Activated CD4-positive, alpha-beta T cell treated with anti-CD3 and anti-CD28 coated beads, Interleukin-2, amount 50 U/mL, for 4 hours (primary cell): ENCODE results near the gene TPRA1.

Source experiments
- DNase-seq, 2 experiments: peaks; one replicate each; pipeline ENCODE4 v3.0.0-alpha.2; 2020

TPRA1 gene

DNA sequence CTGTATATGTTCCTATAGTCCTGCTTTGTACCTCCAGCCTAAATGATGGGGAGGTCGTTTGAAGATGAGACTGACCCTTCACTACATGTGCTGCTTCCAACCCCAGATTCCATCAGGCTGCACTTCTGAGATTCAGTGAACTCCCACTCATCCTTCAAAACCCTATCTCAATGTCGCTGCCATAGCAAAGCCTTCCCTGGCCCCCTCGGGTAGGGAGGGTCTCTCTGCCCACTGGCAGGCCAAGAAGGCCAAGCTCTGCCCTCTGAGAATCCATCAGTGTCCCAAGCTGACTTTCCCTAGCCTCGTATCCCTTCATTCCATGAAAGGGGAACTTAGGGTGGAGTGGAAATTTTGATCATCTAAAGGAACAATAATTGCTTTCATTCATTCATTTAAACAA lies 35.4 kb downstream of the TPRA1 start:
- no peak for DNase-seq

DNA sequence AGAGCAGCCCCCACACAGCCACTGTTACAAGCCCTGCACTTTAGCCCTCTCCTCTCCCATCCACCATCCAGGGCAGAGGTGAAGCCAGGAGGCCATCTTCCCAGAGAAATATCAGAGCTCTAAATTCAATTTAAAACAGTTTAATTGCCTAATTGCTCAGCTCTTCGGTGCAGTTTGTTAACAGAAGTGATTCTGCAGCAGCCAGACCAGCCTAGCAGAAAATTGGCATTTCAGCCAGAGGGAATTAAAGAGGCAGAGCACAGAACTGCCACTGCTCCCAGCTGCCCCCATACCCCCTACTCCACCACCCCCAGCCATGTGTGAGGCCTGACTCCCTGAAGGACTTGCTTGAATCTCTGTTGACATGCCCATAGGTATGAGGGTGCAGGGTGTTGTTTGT lies 38.5 kb downstream of the TPRA1 start:
- DNase-seq = no peak

DNA sequence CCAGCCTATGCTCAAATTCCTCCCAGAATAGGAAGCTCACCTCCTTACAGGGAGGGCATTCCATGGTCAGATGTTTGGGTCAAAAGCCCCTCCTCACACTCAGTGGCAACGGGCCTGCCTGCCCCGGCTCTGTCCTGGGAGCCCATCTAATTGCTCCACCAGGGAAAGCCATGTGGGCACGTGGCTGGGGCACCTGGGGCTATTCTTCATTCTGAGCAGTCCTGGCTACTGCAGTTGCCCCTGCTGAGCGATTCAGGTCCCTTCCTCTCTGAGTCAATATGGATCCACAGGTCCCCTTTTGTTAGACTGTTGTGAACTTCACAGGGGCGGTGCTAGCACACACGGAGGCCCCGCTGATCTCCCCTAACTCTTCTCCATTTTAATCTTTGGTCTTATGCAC lies 39.4 kb downstream of the TPRA1 start:
- DNase-seq = no peak

DNA sequence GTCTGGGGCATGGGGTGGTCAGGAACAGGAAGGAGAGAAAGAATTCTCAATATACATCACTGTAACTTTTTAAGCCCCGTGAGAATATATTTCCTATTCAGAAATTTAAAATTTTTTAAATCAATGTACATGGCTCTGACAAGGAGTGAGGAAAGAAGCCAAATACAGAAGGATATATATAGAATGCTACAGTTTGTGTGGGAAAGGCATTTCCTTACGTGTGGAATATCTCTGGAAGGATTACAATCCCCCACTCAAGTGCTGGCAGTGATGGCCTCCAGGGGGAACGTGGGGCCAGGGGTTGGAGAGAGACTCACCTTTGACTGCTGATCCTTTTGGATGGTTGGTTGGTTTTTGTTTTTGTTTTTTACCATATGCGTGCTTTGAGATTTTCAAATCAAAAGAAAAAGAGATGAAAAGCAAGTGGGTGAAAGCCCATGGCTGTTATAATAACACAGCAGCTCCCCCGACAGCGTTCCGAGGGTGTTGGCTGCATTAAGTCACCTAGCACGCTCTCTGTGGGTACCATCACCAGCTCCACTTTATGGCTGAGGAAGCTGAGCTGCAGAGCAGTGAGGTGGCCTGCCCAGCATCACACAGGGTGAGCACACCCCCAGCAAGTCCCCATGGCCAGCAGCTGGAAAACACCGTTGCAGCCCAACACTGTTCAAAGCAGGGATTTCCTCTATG lies 39.9 kb downstream of the TPRA1 start:
- no peak for DNase-seq

DNA sequence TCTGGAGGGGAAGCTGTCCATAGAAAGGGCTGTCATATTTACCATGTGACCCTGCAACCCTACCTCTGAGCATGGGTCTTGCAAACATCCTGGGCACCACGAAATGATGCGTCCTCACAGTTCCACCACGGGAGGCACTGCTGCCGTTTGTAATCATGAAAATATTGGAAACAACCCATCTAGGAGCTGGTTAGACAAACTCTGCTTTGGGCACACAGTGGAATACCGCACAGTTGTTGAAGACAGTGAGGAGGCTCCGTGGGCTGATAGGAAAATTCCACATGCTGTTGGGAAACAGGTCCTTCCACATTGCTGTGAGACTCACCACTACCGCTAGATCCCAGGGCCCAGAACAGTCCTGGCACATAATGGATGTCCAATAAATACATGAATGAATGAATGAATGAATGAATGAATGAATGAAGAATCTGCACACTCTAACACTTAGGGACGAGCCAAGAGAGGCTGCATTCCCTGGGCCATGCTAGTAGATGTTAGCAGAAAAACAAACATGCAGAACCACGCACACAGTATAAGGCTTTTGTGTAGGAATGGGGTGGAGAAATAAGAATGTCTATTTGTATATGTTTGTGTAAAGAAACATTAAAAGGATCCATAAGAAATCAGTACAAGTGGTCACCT lies 40.6 kb downstream of the TPRA1 start:
- no peak for DNase-seq

DNA sequence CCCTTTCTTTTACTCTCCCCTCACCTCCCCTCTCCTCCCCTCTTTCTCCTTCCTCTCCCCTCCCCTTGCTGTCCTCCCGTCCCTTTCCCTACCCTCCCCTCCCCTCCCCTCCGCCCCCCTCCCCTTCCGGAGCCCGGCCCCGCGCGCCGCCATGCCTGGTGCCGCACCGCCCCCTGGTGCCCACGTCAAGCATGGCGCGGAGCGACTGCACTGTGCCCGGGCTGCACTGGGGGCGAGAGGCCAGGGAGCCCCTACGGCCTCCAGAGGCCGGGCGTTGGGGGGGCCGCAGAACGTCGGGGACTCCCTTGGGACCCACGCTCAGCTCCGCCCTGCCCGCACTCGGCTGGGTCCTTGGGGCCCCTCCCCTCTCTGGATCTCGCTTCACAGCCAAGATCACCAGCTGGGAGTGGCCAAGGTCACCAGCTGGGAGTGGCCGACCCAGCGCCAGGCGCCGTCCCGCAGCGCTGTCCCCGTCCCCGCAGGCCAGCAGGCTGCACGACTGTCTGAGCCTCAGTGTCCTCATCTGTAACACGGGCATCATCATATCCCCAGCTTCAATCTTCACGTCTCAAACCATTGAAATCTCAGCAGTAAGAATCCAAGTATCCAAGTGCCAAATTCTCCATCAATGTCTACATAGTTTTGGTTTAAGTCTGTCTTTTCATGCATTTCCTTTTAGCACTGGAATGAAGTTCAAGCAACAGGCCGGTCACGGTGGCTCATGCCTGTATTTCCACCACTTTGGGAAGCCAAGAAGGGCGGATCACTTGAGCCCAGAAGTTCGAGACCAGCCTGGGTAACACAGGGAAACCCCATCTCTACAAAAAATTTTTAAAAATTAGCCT lies 42.5 kb downstream of the TPRA1 start:
- DNase-seq = peak; percentile 70 to 71

DNA sequence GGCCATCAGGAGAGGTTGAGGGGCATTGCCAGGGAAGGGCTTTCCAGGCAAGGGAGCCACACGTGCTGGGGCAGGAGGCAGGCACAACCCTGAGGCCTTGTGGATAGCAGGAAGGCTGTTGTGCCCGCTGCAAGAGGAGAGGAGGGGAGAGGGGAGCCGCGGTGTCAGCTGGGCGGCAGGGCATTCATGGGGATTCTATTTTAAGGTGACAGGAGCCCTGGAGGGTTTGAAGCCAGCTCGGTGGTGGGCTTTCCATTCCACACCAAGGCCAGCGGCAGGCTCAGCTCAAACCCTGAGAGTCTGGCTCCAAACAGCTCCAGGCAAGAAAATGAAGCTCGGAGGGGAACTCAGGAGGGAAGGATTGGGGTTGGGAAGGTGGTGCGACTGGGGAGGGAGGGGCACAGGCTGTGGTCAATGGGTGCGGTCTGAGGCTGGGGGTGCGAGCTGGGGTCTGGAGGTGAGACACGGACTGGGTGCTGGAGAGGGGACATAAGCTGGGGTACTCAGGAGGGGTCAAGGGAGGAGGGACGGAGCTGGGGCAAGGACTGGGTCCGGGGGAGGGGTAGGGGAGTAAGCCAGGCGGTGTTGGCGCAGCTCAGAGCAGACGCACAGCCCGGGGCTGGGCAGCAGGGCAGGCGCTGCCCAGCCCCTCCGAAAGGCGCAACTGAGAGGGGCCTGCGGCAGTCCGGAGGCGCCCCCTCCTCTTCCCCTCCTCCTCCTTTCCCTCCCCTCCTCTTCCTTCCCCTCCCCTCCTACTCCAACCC lies 43.4 kb downstream of the TPRA1 start:
- DNase-seq = no peak

DNA sequence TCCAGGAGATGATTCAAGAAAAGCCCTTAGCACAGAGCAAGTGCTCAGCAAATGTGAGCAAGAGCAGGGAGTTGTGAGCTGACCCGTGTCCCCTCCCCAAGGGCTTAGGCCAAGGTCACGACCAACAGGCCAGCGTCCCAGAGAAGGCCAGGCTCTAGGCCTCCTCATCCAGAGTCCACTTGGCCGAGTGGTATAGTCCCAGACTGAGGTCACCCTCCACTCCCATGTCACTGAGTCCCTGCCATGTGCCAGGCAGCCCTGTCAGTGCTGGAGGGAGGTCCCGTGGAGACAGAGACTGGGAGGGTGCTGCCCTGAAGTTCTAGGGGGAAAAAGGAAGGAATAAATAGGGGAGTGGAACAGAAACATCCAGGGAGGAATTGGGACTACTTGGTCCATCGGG lies 44.0 kb downstream of the TPRA1 start:
- no peak for DNase-seq

DNA sequence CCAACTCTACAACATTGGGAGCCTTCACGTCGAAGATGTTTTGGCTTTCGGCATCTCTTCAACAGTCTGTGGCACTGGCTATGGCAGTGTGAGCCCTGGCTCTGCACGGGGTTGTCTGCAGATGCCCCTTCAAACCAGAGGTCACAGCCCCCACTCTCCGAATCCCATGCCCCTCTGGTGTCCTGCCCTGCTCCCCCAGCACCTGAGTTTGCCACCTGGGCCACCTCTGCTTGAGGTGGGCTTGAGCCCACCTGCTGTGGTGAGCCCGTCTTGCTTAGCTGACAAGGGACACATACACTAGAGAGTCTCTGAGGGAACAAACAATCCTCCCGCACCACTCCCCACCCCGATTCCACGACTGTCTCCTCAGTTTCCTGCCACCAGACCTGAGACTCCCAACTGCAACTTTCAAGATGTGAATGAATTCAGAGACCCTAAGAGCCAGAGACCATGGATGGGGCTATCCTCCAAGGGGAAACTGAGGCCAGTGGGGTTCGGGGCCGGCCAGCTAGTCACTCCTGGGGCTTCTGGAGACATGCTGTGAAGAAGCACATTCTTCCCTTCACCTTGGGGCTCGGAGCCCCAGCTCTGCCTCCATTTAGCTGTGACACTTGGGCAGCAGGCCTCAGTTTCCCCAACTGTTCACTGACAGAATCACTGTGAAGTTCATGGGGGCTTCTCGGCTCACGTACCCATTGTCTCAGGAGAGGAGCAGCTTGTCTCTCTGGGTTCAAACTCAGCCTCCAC lies 44.6 kb downstream of the TPRA1 start:
- DNase-seq = no peak

DNA sequence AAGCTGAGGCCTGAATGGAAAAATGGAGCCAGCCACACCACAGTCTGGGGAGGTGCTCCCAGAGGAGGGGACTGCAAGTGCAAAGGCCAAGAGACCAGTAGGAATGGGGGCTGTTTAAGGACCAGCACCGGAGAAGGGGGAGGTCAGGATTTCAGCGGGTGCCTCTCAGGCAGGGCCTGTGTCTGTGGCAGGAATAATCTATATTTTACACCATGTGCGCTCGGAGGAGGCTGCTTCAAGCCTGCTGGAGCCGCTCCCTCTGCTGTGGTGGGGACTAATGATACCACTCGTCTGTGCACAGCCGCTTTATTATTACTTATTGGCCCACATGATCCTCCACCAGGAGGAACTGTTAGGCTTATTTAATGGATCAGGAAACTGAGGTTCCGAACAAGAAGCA lies 45.3 kb downstream of the TPRA1 start:
- DNase-seq = no peak

DNA sequence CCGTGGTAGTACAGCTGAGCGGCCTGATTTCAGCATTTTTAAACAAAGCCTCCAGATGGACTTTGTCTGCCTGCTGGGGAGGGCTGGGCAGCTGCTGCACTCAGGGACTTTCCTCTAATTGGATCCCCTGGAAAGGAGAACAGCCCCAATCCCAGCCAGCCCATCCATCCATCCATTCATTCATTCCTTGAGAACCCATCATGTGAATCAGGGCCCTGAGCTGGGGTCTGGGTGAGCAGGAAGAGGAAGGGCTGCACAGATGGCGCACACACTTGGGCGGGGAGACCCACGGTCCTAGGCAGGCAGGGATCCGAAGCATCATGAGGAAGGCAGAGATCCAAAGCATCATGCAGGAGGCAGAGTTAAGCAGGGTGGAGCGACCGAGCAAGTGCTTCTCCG lies 45.7 kb downstream of the TPRA1 start:
- DNase-seq = no peak

DNA sequence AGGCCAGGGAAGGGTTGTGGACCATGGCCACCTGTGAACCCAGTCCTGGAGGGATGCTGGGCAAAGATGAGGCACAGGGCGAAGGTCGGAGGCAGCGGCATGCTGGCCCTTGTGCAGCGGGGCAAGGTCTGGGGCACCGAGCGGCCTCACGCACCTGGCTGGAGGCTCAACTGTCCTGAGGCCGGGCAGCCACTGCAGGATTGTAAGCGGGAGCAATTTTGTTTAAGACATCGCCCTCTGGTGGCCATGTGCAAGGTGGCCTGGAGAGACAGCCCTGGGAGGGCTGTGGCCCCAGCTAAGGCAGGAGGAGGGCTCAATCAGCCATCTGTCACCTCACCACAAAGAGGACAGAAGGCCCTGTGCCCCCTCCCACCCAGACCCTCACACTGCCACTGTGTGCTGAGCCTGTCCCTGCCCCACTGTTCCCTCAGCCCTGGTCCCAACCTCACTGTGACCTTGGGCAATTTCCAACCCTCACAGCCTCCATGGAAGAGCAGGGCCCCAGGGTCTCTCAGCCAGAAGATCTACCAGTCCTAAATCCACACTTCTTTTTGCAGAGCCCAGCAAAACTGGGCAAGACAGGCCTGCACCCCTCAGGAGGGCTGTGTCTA lies 46.2 kb downstream of the TPRA1 start:
- DNase-seq = peak; percentile 58 to 59

DNA sequence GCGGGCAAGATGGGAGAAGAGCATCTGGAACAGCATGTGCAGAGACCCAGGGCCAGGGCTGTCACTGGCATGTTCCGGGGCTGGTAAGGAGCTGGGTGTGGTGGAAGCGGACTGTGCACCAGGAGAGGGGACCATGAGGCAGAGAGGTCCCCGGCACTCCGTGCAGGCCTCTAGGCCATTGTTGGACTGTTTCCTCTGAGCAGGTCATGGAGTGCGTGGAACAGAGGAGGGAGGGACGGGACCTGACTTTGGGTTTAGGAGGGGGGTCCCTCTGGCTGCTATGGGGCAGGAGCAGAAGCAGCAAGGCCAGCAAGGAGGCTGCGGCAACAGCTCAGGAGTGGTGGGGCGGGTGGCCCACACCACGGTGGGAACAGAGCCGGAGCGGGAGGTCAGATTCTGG lies 47.1 kb downstream of the TPRA1 start:
- no peak for DNase-seq

DNA sequence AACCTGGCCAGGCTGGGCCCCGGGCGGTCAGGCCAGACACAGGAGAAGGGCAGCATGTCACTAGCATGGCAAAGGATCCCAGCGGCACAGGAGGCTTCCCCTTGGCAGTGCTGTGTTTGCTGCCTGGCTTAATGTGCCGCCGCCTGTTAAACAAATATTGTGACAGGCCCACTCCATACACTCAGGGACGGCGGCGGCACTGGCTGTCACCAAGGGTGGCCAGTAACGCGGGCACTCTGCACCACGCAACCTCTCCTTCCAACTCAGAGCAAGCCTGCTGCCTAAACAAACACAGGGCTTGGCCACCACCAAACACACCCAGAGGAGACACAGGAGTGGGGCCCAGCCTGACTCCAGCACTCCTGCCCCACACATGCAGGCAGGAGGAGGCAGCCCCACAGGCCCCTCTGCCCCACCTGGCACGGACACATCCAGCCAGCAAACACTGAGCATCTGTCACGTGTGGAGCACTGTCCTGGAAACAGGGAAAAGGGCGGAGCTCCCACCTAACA lies 48.0 kb downstream of the TPRA1 start:
- no peak for DNase-seq

DNA sequence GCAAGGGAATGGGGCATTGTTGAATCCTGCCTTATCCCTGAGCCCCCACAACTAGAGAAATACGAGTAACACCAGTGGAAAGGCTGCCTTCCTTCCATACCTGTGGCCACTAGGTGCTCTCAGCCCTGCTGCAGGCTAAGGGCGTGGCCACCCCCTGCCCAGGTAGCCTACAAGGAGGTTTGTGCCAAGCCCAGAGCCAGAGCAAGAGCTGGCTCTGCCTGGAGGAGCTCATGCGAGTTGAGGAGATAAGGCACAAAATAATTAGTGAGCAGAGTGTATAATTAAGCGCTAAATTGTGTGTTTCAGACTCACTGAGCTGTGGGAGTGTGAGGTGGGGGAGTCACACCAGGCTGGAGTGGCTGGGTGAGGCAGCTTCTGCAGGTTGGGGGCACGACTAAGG lies 49.2 kb downstream of the TPRA1 start:
- no peak for DNase-seq

DNA sequence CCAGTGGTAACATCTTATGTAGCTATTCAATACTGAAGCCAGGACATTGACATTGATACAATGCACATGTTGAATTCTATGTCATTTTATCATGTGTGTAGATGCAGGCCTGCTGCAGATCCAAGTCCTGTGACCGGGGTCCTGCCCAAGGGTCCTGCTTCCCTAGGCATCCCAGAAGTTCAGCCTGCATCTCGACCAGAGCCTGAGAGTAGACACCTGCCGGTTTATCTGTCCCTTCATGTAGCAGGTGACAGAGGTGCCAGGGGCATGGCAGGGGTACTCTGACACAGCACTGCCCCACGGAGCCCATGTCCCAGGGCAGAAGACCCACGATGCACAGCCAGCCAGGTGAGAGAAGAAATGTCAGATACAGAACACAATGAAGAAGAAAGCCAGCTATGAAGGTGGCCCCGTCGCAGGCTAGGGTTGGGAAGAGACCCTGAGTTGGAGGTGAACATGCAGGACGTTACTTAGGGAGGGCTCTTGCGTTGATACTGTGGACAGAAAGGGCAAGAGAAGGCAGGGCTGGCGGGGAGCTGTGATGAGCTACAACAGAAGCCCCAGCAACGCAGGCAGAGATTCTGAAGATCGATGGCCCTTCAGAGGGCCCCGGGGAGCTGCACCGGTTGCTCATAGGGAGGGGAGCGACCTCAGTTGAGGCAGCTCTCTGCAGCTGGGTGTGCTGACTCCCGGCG lies 51.0 kb downstream of the TPRA1 start:
- DNase-seq = no peak

DNA sequence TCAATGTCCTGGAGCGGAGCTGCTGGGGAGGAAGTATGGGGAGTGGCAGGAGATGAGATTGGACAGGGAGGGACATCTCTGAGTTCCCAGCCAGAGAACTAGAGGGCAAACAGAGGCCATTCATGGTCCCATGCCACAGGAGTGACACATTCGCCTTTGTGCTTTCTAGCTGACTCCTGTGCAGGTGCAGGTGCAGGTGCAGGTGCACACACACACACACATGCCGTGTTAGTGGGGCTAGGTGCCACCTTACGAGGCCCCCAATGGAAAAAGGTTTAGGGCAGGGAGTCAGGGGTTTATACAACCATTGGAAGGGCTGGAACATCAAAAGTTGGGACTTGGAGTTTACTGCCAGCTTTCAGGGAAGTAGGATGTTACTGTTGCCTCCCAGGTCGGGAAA lies 52.0 kb downstream of the TPRA1 start:
- no peak for DNase-seq

DNA sequence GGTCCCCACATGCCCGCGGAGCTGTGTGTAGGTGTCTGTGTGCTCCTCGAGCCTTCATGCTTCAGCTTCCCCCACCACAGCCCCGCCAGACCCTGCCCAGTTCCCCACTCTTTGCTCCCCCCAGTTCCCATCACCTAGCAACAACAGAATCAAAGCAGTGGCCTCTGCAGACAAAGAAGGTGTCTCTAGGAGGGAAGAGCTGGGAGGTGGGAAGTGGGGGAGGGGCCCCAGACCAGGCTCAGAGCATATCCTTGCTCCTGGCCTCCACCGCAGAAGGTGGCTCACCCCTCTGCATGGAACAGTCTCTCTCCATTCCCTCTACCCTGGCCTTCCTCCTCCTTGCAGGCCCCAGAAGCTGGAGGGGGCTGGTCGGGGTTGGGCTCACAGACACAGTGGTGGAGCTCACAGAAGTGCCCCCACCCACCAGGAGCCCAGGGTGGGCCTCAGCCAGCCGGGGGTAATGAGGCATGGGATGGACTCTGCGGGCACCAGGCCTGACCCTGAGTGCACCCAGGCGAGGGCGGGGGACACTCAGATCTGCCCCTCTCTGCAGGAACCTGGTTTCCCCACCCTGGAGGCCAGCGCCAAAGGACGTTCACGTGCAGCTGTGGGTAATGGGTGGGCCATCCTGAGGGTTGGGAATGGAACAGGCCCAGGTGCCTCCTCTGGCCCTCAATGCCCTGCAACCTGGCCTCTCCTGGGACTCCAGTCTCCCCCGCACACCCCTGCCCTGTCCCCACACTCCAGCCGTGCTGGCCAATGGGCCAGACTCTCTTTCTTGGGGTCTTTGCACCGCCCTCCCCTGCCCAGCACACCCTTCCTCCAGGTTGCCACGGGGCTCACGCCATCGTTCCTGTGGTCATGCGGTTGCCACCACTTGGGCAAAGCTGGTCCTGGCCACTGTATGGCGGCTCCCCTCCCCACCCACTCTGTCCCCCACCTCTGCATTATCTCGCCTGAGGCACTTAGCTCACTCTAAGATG lies 53.4 kb downstream of the TPRA1 start:
- DNase-seq = no peak

DNA sequence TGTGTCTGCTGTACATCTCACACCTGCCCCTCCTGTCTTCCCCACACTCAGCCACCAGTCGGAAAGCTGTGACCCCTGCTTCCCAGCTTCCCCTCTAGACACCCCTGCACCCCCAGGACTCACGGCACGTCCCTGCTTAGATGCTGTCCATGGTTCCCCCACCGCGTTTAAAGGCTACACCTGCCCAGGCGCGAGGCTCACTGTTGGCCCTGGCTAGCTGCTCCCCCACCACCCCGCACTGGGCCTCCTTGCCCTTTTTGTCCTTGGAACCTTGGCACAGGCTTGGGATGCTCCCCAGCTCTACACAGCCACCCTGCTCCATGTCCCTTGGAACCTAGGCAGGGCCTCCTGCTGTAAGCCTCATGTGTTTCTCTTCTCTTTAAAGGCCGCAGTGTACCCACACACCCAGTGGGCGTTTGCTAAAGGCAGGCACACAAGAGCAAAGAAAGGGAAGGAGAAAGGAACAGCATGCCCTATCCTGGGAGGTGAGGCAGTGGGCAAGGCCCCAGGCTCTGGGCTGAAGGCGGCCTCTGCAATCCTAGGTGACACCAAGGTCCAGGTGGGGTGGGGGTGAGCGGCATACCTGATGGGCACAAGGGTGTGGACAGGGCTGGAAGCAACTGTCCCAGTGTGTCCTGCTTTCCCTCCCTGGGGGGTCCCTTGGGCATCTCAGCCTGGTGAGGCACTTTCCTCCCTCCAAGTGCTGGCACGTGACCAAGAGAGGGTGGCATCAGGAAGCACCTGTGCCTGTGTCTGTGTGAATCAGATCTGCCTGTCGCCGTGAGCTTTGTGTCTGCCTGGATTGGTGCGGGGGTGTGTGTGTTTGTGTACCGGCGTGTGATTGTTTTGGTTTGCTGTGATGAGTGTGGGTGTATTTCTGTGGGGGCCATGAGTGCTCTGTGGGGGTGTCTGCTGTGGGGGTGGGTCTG lies 54.4 kb downstream of the TPRA1 start:
- no peak for DNase-seq
